ENCODE measurements around the gene ATG12.
A peak's percentile ranks its signal among the peaks of the same experiment; 100 is the strongest.

The ATG12 gene

GRCh38 chr5:115849258-115849798 is 8.0 kb upstream of the ATG12 start:
- peaks cover 1 to 17% (median 5%) of the 10 kb centered on the region in 10 experiments; a peak in 15 of 20 replicates for H3K4me1 ChIP-seq
- peaks cover 9 to 88% (median 44%) of the 10 kb centered on the region in 11 experiments; a peak in 18 of 22 replicates for H4K20me1 ChIP-seq

GRCh38 chr5:115847290-115847689 is 5.9 kb upstream of the ATG12 start:
- no peak overlapping the region for H3K27ac ChIP-seq

More at GRCh38 chr5:115849258-115849798, 8.0 kb upstream of the ATG12 start:
- H3K36me3 ChIP-seq: peaks cover 0 to 12% (median 9%) of the 10 kb centered on the region in 11 experiments; a peak in 9 of 22 replicates
- H3K9me3 ChIP-seq (replicated peaks in 1 of 11): peaks cover 9 to 16% (median 14%) of the 10 kb centered on the region in 11 experiments; a peak in 21 of 22 replicates
- H3K27ac ChIP-seq: no peak overlapping the region
- H3K4me3 ChIP-seq: no peak overlapping the region
- H3K4me2 ChIP-seq: no peak overlapping the region
- TF ChIP-seq Cebpa-rat (IDR thresholded peaks at IDR 0.05): no peak
- H3K27me3 ChIP-seq: no peaks in the 10 kb centered on the region
- H3K9ac ChIP-seq: no peak overlapping the region

DNA sequence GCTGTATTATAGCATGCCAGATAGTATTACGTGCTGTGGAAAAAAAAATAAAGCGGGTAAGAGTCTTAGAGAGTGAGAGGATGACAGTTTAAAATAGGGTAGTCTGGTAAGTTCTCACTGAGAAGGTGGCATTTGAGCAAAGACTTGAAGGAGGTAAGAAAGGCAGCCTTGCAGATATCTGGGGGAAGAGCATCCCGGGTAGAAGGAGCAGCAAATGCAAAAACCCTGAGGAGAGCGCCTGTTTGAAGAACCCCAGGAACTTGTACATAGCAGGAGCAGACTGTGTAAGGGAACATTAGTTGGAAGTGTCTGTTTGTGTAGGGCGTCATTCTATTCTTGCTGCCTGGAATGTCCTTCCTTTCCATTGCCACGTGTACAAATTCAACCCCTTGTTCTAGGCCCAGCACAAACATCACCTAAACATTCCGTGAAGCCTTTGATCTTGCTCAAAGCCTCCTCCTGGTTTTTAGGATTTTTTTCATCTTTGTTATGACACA is 3.0 kb upstream of the ATG12 start:
- no peak for TF ChIP-seq Cebpa-rat (IDR thresholded peaks at IDR 0.05)
- Histone ChIP-seq H3K27ac (no peak overlapping the region), H3K27me3 (no peaks in the 10 kb centered on the region), H3K9me3 (replicated peaks in 1 of 11) (no peaks in the 10 kb centered on the region), H3K4me3 (no peak overlapping the region), H3K36me3 (no peaks in the 10 kb centered on the region), H4K20me1 (peaks cover 27 to 77% (median 62%) of the 10 kb centered on the region in 11 experiments; a peak in 20 of 22 replicates), H3K4me2 (peak overlapping the region; percentile 80 to 97 (median 88); a peak in 17 of 22 replicates), H3K9ac (no peak overlapping the region), H3K4me1 (peaks cover 27 to 40% (median 33%) of the 10 kb centered on the region in 10 experiments)

More at GRCh38 chr5:115847290-115847689, 5.9 kb upstream of the ATG12 start:
- Histone ChIP-seq H3K27me3 (no peaks in the 10 kb centered on the region), H4K20me1 (peaks cover 29 to 95% (median 64%) of the 10 kb centered on the region in 11 experiments; a peak in 20 of 22 replicates), H3K4me2 (no peak overlapping the region), H3K4me1 (peaks cover 15 to 31% (median 21%) of the 10 kb centered on the region in 10 experiments), H3K9ac (no peak overlapping the region), H3K9me3 (replicated peaks in 1 of 11) (no peaks in the 10 kb centered on the region), H3K36me3 (no peaks in the 10 kb centered on the region), H3K4me3 (no peak overlapping the region)
- TF ChIP-seq Cebpa-rat (IDR thresholded peaks at IDR 0.05): no peak

GRCh38 chr5:115843444-115844130 is 2.2 kb upstream of the ATG12 start:
- Histone ChIP-seq H4K20me1 (peaks cover 26 to 77% (median 63%) of the 10 kb centered on the region in 11 experiments; a peak in 21 of 22 replicates), H3K27me3 (no peaks in the 10 kb centered on the region), H3K36me3 (peaks cover 0 to 2% (median 0%) of the 10 kb centered on the region in 11 experiments; a peak in 1 of 22 replicates), H3K4me3 (peak overlapping the region; percentile 84 to 96 (median 92); a peak in 13 of 20 replicates), H3K27ac (no peak overlapping the region), H3K9me3 (replicated peaks in 1 of 11) (no peaks in the 10 kb centered on the region), H3K4me1 (peaks cover 33 to 48% (median 41%) of the 10 kb centered on the region in 10 experiments), H3K4me2 (peak overlapping the region; percentile 80 to 97 (median 88)), H3K9ac (peak overlapping the region in 6 of 11 experiments; percentile 92 to 95 (median 93); a peak in 8 of 22 replicates)
- TF ChIP-seq Cebpa-rat (IDR thresholded peaks at IDR 0.05): no peak; a peak in 1 of 22 replicates

GRCh38 chr5:115842952-115843351 is 1.6 kb upstream of the ATG12 start:
- Histone ChIP-seq H3K9me3 (replicated peaks in 1 of 11) (no peaks in the 10 kb centered on the region), H4K20me1 (peaks cover 32 to 78% (median 65%) of the 10 kb centered on the region in 11 experiments; a peak in 21 of 22 replicates), H3K9ac (peak overlapping the region; percentile 88 to 95 (median 93)), H3K36me3 (peaks cover 0 to 9% (median 4%) of the 10 kb centered on the region in 11 experiments; a peak in 10 of 22 replicates), H3K4me3 (peak overlapping the region; percentile 84 to 96 (median 92)), H3K27me3 (no peaks in the 10 kb centered on the region), H3K27ac (peak overlapping the region in 2 of 11 experiments; percentile 90 to 99; a peak in 3 of 22 replicates), H3K4me2 (peak overlapping the region; percentile 80 to 97 (median 88)), H3K4me1 (peaks cover 34 to 52% (median 47%) of the 10 kb centered on the region in 10 experiments)
- TF ChIP-seq Cebpa-rat (IDR thresholded peaks at IDR 0.05): no peak

DNA sequence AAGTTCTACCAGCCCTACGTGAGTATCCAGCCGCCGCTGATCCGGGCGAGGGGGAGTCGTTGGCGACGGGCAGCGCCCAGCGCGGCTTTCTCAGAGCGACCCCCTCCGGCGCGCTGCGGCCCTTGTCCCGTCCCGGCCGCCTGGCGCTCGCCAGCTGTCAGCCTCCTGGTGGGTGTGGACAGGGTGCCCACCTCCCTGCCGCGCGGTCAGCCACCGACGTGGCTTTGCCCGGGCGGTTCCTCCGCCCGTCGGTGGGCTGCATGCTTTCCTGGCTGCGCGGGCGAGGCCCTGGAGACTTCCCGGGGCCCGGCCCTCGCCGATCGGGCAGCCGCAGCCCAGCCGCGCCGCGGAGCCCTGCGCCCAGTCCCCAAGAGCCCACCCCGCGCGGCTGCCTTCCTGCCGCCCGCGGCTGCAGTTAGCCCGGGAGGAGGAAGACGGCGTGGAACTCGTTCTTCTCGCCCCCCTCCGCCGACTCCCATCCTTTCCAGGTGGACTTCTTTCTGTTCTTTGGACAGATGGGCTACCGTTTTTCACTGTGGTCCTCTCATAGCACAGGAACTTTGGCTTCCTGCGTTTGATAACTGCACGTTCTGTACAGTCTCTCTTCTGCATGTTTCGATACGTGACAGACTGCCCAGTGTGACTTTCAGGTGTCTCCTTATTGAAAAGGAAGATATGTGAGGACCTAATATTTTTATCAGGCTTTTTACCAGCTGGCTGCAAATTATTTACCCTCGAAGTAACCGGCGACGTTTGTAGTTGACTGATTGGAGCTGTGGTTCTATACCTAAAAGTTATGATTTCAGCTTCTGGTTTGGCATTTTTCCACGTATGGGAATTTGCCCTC is 947 bp upstream of the ATG12 start:
- Histone ChIP-seq H3K4me1 (peaks cover 34 to 54% (median 47%) of the 10 kb centered on the region in 10 experiments), H3K9ac (peak overlapping the region; percentile 88 to 95 (median 93)), H3K36me3 (peaks cover 4 to 15% (median 10%) of the 10 kb centered on the region in 11 experiments), H3K27ac (peak overlapping the region; percentile 90 to 99 (median 95)), H3K4me3 (peak overlapping the region; percentile 84 to 96 (median 92)), H3K27me3 (no peaks in the 10 kb centered on the region), H3K9me3 (replicated peaks in 1 of 11) (no peaks in the 10 kb centered on the region), H4K20me1 (peaks cover 33 to 79% (median 69%) of the 10 kb centered on the region in 11 experiments; a peak in 21 of 22 replicates), H3K4me2 (peak overlapping the region; percentile 80 to 97 (median 88))
- TF ChIP-seq Cebpa-rat (IDR thresholded peaks at IDR 0.05): no peak

- Histone ChIP-seq H3K4me1 (peaks cover 34 to 60% (median 47%) of the 10 kb centered on the region in 10 experiments), H4K20me1 (peaks cover 37 to 79% (median 66%) of the 10 kb centered on the region in 11 experiments; a peak in 21 of 22 replicates), H3K27me3 (no peaks in the 10 kb centered on the region), H3K27ac (peak overlapping the region; percentile 90 to 99 (median 95)), H3K4me2 (peak overlapping the region; percentile 79 to 98 (median 88)), H3K9me3 (replicated peaks in 1 of 11) (no peaks in the 10 kb centered on the region), H3K9ac (peak overlapping the region; percentile 88 to 95 (median 93)), H3K36me3 (peaks cover 19 to 29% (median 24%) of the 10 kb centered on the region in 11 experiments), H3K4me3 (peak overlapping the region; percentile 84 to 96 (median 92))
- TF ChIP-seq Cebpa-rat (IDR thresholded peaks at IDR 0.05): no peak
Measured at GRCh38 chr5:115840873-115841272, 492 bp downstream of the ATG12 start.

All from BLaER1 treated with 17β-estradiol and CSF1 and Interleukin-3, amounts not matched to agents 10 nM and 100 nM (cell line).